ENCODE measurements around the gene ZNF367. TPM values are rescaled to one million over a fixed set of nuclear protein-coding genes. Genes with fewer than 3 reads are reported as not detected.

ZNF367 gene
- total RNA-seq, 1 experiment from 2014 or later = 10.1 TPM

- Histone ChIP-seq H4K5ac (ENCODE audit: insufficient read length, low read depth, low read length) (no peak within 1 kb of the TSS), H3K4me2 (ENCODE audit: insufficient read depth, insufficient read length, low read length) (peak within 1 kb of the TSS; percentile 88), H3K4me1 (ENCODE audit: insufficient read depth, low read length) (no peaks in the 10 kb centered on the region), H2BK15ac (ENCODE audit: low read depth, low read length) (no peak within 1 kb of the TSS), H2BK120ac (ENCODE audit: low read depth, low read length, poor library complexity, severe bottlenecking) (no peak within 1 kb of the TSS), H3K9ac (ENCODE audit: extremely low read depth, insufficient read length, low read length) (peak within 1 kb of the TSS; percentile 62), H3K18ac (ENCODE audit: insufficient read length, low read depth, low read length) (peak within 1 kb of the TSS; percentile 80), H3K14ac (ENCODE audit: insufficient read depth, low read length) (peak within 1 kb of the TSS; percentile 77), H4K20me1 (ENCODE audit: control insufficient read depth, insufficient read depth, insufficient read length) (no peaks in the 10 kb centered on the region), H3K56ac (ENCODE audit: insufficient read length, low read depth, low read length) (no peak within 1 kb of the TSS), H3K23me2 (ENCODE audit: insufficient read length, low read depth, low read length, poor library complexity, severe bottlenecking) (peaks cover 6% of the 10 kb centered on the region), H3K79me2 (ENCODE audit: insufficient read depth, low read length) (no peaks in the 10 kb centered on the region), H2AFZ (ENCODE audit: low read length) (no peak within 1 kb of the TSS), H2BK12ac (ENCODE audit: insufficient read length, low read depth, low read length) (no peak within 1 kb of the TSS), H3K4ac (ENCODE audit: low read depth, low read length) (no peak within 1 kb of the TSS), H3K27me3 (ENCODE audit: insufficient read depth, low read length) (peaks cover 5% of the 10 kb centered on the region; the same call in 1 of the 2 replicates), H3K9me3 (ENCODE audit: control insufficient read depth, low read depth, low read length) (no peaks in the 10 kb centered on the region), H2AK5ac (ENCODE audit: insufficient read length, low read length) (no peak within 1 kb of the TSS), H3T11ph (ENCODE audit: low read length) (no peak within 1 kb of the TSS), H4K91ac (ENCODE audit: insufficient read length, low read depth, low read length) (no peak within 1 kb of the TSS), H4K8ac (replicated peaks; ENCODE audit: insufficient read length, low read depth, low read length) (no peak within 1 kb of the TSS), H3K23ac (ENCODE audit: insufficient read length, low read depth, low read length) (no peak within 1 kb of the TSS), H2BK20ac (ENCODE audit: low read depth, low read length, poor library complexity, severe bottlenecking) (no peak within 1 kb of the TSS), H2BK5ac (ENCODE audit: insufficient read length, low read length) (no peak within 1 kb of the TSS), H3K79me1 (ENCODE audit: insufficient read depth, low read depth, low read length, poor library complexity, severe bottlenecking) (no peaks in the 10 kb centered on the region), H3K27ac (ENCODE audit: insufficient read length, low read depth, low read length) (no peak within 1 kb of the TSS)
- Mint-ChIP-seq H3K9me3 (no peaks in the 10 kb centered on the region), H3K4me3 (peak within 1 kb of the TSS; percentile 80 to 93), H3K27me3 (ENCODE audit: low read depth) (peaks cover 29% of the 10 kb centered on the region), H3K36me3 (ENCODE audit: insufficient read depth in 1 of 3, low read depth in 3 of 3) (no peaks in the 10 kb centered on the region), H3K27ac (no peak within 1 kb of the TSS; a peak in 1 of 7 replicates), H3K4me1 (peaks cover 10 to 12% of the 10 kb centered on the region in 2 experiments)
- WGBS (ENCODE audit: extremely low coverage, insufficient read length, low lambda C conversion rate) = no CpG with 5 or more reads among the region's 108 CpGs
- no peak for TF ChIP-seq CTCF (conservative IDR thresholded peaks at IDR 0.05)
- peak; percentile 95 for DNase-seq
Observed at GRCh38 chr9:96449845-96450612, 31.9 kb upstream of the ZNF367 start, which contains the start of gene HABP4. TSS of gene HABP4 (plus strand) at chr9:96450169. CDS start at chr9:96450280, 111 bp downstream.

Data from H9 (cell line).